HG03354 (cell line): ENCODE data around the gene F11.
"Not testable (repeated sequence)": the region's sequence is repeated elsewhere in the genome, so short reads cannot be mapped to it uniquely, and the experiment has no call there.

Source experiments
- ATAC-seq: cut with Tn5 transposase; IDR thresholded peaks from one replicate; pipeline ENCODE4 v1.9.1; 2021; ENCODE audit warnings: mild to moderate bottlenecking; ENCODE audit not compliant: unreplicated experiment, poor library complexity, severe bottlenecking

F11 gene

GRCh38 chr4:186265683-186266652 is at the start of gene F11:
Gene F11 (plus strand): TSS chr4:186266189. CDS start chr4:186267137, 948 bp downstream.
- no peak for ATAC-seq

GRCh38 chr4:186216465-186217024 is 49.4 kb upstream of the F11 start:
- ATAC-seq = no peak

- no peak for ATAC-seq
Observed at GRCh38 chr4:186217733-186218293, 48.2 kb upstream of the F11 start.

GRCh38 chr4:186221624-186222023 is 44.4 kb upstream of the F11 start:
- ATAC-seq = no peak

- ATAC-seq = no peak
Observed at GRCh38 chr4:186225848-186226247, 40.1 kb upstream of the F11 start.

- ATAC-seq = no peak
Observed at GRCh38 chr4:186226521-186227189, 39.3 kb upstream of the F11 start.

GRCh38 chr4:186227221-186227620 is 38.8 kb upstream of the F11 start, which contains the start of gene KLKB1:
Gene KLKB1 (plus strand): TSS chr4:186227507. CDS start chr4:186228196, 689 bp downstream.
- ATAC-seq = no peak

- ATAC-seq = no peak
Observed at GRCh38 chr4:186227744-186228513, 38.1 kb upstream of the F11 start.

- ATAC-seq = no peak
Observed at GRCh38 chr4:186228514-186228894, 37.5 kb upstream of the F11 start.

GRCh38 chr4:186234367-186234766 is 31.6 kb upstream of the F11 start:
- ATAC-seq = no peak

- no peak for ATAC-seq
Observed at GRCh38 chr4:186236126-186236525, 29.9 kb upstream of the F11 start.

GRCh38 chr4:186240452-186240847 is 25.5 kb upstream of the F11 start:
- ATAC-seq = no peak

GRCh38 chr4:186240848-186241491 is 25.0 kb upstream of the F11 start:
- ATAC-seq = no peak

- ATAC-seq = no peak
Observed at GRCh38 chr4:186241616-186242015, 24.4 kb upstream of the F11 start.

GRCh38 chr4:186242031-186242430 is 24.0 kb upstream of the F11 start:
- ATAC-seq = not testable (repeated sequence)

GRCh38 chr4:186243331-186243730 is 22.7 kb upstream of the F11 start:
- no peak for ATAC-seq

- no peak for ATAC-seq
Observed at GRCh38 chr4:186244835-186245234, 21.2 kb upstream of the F11 start.

- not testable (repeated sequence) for ATAC-seq
Observed at GRCh38 chr4:186247062-186247752, 18.8 kb upstream of the F11 start.
